Transverse colon (tissue), 3 donors: Measurements from ENCODE around the gene JUN.

ENCODE experiments used
- EP300 ChIP-seq: sonication (generic); formaldehyde crosslinking; IDR thresholded peaks from one replicate; pipeline ENCODE4 v1.6.1; 2017; ENCODE audit warnings: antibody characterized with exemption, low read depth
- POLR2A ChIP-seq: fragments of 450-650 bp; IDR thresholded peaks from one replicate; pipeline ENCODE4 v1.6.1; 2016; ENCODE audit warnings: antibody characterized with exemption, mild to moderate bottlenecking, moderate library complexity
- TF ChIP-seq, protein P1 (sequence below), 5 experiments: fragments of 200-600 bp in 3 of 5; fragments of 450-650 bp in 2 of 5; sonication (generic) in 3 of 5; IDR thresholded peaks; 1 replicate in 2 of 5; 2 replicates in 3 of 5; pipeline ENCODE4 v1.5.1; 2016 to 2017; ENCODE audit warnings: antibody characterized with exemption in 5 of 5, inconsistent platforms in 3 of 5, mild to moderate bottlenecking in 2 of 5, moderate library complexity in 1 of 5

- TF ChIP-seq EP300 = no peak
- TF ChIP-seq, protein P1, sequence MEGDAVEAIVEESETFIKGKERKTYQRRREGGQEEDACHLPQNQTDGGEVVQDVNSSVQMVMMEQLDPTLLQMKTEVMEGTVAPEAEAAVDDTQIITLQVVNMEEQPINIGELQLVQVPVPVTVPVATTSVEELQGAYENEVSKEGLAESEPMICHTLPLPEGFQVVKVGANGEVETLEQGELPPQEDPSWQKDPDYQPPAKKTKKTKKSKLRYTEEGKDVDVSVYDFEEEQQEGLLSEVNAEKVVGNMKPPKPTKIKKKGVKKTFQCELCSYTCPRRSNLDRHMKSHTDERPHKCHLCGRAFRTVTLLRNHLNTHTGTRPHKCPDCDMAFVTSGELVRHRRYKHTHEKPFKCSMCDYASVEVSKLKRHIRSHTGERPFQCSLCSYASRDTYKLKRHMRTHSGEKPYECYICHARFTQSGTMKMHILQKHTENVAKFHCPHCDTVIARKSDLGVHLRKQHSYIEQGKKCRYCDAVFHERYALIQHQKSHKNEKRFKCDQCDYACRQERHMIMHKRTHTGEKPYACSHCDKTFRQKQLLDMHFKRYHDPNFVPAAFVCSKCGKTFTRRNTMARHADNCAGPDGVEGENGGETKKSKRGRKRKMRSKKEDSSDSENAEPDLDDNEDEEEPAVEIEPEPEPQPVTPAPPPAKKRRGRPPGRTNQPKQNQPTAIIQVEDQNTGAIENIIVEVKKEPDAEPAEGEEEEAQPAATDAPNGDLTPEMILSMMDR (IDR thresholded peaks at IDR 0.05) = no peak
- TF ChIP-seq POLR2A = no peak
Measured at GRCh38 chr1:58769809-58770320, 14.0 kb downstream of the JUN start.
